Gastrocnemius medialis (tissue), 4 donors: ENCODE results near the gene WDFY4.

Experiments used
- CTCF ChIP-seq, 5 experiments: fragments of 450-650 bp in 3 of 5; fragments of 200-600 bp in 2 of 5; sonication (generic) in 2 of 5; IDR thresholded peaks in 4 of 5; conservative IDR thresholded peaks in 1 of 5; 1 replicate in 4 of 5; 2 replicates in 1 of 5; pipeline ENCODE4 v1.5.1; 2016 to 2019; ENCODE audit warnings: antibody characterized with exemption in 5 of 5, mild to moderate bottlenecking in 3 of 5, moderate library complexity in 3 of 5
- POLR2A ChIP-seq, 2 donors: fragments of 450-650 bp; IDR thresholded peaks; one replicate each; pipeline ENCODE4 v1.6.1; 2017; ENCODE audit warnings: antibody characterized with exemption in 2 of 2, mild to moderate bottlenecking in 2 of 2, moderate library complexity in 2 of 2

GRCh38 chr10:48899781-48900180 lies 215.1 kb downstream of the WDFY4 start:
- TF ChIP-seq CTCF (IDR thresholded peaks at IDR 0.05 in 4 of 5, conservative IDR thresholded peaks at IDR 0.05 in 1 of 5) (no peak), POLR2A (IDR thresholded peaks at IDR 0.05) (no peak)
